Gastroesophageal sphincter (tissue), 4 donors: ENCODE data around the gene AKR1C8. TPM values are rescaled to one million over a fixed set of nuclear protein-coding genes. Genes with fewer than 3 reads are reported as not detected.

ENCODE experiments used
- ATAC-seq: fragments of 150-250 bp; one replicate; pipeline ENCODE4 v1.9.1; 2016; ENCODE audit warnings: mild to moderate bottlenecking, moderate library complexity
- H3K27ac ChIP-seq, 4 donors: fragments of 200-600 bp; sonication (generic) in 3 of 4; 1 replicate in 3 of 4; 2 replicates in 1 of 4; pipeline ENCODE4 v1.5.1; 2016 to 2019
- H3K27me3 ChIP-seq: fragments of 200-600 bp; sonication (generic); one replicate; pipeline ENCODE4 v1.5.1; 2019
- H3K36me3 ChIP-seq, 2 donors: fragments of 200-600 bp; sonication (generic); one replicate each; pipeline ENCODE4 v1.5.1; 2019; ENCODE audit warnings: control low read depth in 1 of 2
- H3K4me1 ChIP-seq, 3 donors: fragments of 200-600 bp; sonication (generic); 1 replicate in 2 of 3; 2 replicates in 1 of 3; pipeline ENCODE4 v1.5.1; 2016 to 2019; ENCODE audit warnings: control low read depth in 2 of 3
- H3K4me3 ChIP-seq, 2 donors: fragments of 200-600 bp; sonication (generic); one replicate each; pipeline ENCODE4 v1.5.1; 2019; ENCODE audit warnings: mild to moderate bottlenecking in 1 of 2, moderate library complexity in 1 of 2
- H3K9me3 ChIP-seq, 3 donors: fragments of 200-600 bp; sonication (generic); one replicate each; pipeline ENCODE4 v1.5.1; 2017 to 2019; ENCODE audit warnings: control low read depth in 2 of 3
- EP300 ChIP-seq: sonication (generic); formaldehyde crosslinking; IDR thresholded peaks from one replicate; pipeline ENCODE4 v1.6.1; 2017; ENCODE audit warnings: antibody characterized with exemption, mild to moderate bottlenecking
- POLR2A ChIP-seq, 2 donors: fragments of 450-650 bp; IDR thresholded peaks; one replicate each; pipeline ENCODE4 v1.6.1; 2017; ENCODE audit warnings: antibody characterized with exemption in 2 of 2, mild to moderate bottlenecking in 2 of 2, moderate library complexity in 1 of 2
- POLR2AphosphoS5 ChIP-seq: sonication (generic); formaldehyde crosslinking; IDR thresholded peaks from one replicate; pipeline ENCODE4 v1.6.1; 2017; ENCODE audit warnings: antibody characterized with exemption
- WGBS, 2 donors: methylation state at CpG; one replicate each; pipeline ENCODE4 v1.1.5; 2018; ENCODE audit warnings: low coverage in 1 of 2; 5-methylcytosine and 5-hydroxymethylcytosine counted together
- total RNA-seq, 4 donors: library from RNA; depleted of rRNA; stranded (reverse); fragments of >200 nt; gene quantifications; one replicate each; pipeline ENCODE4 v1.1.0, GENCODE V29; 2016
- TF ChIP-seq, protein P1 (sequence below), 4 experiments: fragments of 200-600 bp in 2 of 4; fragments of 450-650 bp in 2 of 4; sonication (generic) in 1 of 4; IDR thresholded peaks; one replicate each; pipeline ENCODE4 v1.5.1; 2017 to 2019; ENCODE audit warnings: antibody characterized with exemption in 4 of 4, mild to moderate bottlenecking in 2 of 4, moderate library complexity in 2 of 4

Gene AKR1C8
- total RNA-seq, 4 donors from 2014 or later = not detected

DNA sequence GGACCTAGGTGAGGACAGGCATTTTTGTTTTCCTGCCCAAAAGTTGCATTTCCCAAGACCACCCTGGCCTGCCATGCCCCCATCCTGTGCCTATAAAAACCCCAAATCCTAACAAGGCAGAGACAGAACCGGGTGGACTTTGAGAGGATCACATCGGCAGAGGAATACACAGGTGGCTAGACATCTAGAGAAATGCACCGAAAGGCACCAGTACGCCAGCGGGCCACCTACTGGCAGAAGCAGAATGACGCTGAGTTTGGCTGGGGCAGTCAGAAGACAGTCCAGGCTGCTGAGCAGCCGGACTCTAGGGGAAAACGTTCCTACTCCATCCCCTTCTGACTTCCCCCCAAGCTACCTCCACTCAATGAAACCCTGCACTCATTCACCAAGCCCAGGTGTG, 14.4 kb upstream of the AKR1C8 start:
- WGBS, 2 donors = 67% methylated on average over 6 of the region's 8 CpGs; no CpG with 5 or more reads in 1 of the 2 donors
- Histone ChIP-seq H3K4me1 (no peaks in the 10 kb centered on the region), H3K4me3 (no peak overlapping the region), H3K36me3 (no peaks in the 10 kb centered on the region), H3K27ac (no peak overlapping the region), H3K9me3 (peaks cover 0 to 16% (median 0%) of the 10 kb centered on the region in 3 donors), H3K27me3 (no peaks in the 10 kb centered on the region)
- no peak for TF ChIP-seq POLR2A (IDR thresholded peaks at IDR 0.05)
- no peak for TF ChIP-seq POLR2AphosphoS5
- TF ChIP-seq, protein P1, sequence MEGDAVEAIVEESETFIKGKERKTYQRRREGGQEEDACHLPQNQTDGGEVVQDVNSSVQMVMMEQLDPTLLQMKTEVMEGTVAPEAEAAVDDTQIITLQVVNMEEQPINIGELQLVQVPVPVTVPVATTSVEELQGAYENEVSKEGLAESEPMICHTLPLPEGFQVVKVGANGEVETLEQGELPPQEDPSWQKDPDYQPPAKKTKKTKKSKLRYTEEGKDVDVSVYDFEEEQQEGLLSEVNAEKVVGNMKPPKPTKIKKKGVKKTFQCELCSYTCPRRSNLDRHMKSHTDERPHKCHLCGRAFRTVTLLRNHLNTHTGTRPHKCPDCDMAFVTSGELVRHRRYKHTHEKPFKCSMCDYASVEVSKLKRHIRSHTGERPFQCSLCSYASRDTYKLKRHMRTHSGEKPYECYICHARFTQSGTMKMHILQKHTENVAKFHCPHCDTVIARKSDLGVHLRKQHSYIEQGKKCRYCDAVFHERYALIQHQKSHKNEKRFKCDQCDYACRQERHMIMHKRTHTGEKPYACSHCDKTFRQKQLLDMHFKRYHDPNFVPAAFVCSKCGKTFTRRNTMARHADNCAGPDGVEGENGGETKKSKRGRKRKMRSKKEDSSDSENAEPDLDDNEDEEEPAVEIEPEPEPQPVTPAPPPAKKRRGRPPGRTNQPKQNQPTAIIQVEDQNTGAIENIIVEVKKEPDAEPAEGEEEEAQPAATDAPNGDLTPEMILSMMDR (IDR thresholded peaks at IDR 0.05) = no peak
- no peak for TF ChIP-seq EP300
- no peak for ATAC-seq

DNA sequence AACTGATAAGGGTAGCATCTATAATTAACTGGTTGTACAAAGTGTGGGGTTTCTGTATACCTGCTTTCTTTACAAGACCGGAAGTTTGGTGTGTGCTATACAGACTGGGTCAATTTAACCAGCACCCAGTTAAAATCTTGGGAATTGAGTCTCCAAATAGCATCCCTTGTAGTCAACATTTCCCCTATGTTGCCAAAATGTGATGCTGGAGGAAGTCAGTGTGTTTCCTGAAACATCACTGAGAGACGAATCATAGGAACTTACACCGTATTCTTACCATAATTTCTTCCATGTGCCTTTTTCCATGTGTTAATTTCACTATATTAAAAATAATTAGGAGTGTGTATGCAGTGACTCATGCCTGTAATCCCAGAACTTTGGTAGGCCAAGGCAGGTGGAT, 13.4 kb upstream of the AKR1C8 start:
- Histone ChIP-seq H3K9me3 (peaks cover 0 to 13% (median 0%) of the 10 kb centered on the region in 3 donors), H3K27ac (no peak overlapping the region), H3K27me3 (no peaks in the 10 kb centered on the region), H3K4me1 (no peaks in the 10 kb centered on the region), H3K4me3 (no peak overlapping the region), H3K36me3 (no peaks in the 10 kb centered on the region)
- WGBS, 2 donors = 64 to 77% methylated on average over 3 of the region's 3 CpGs
- ATAC-seq = no peak
- TF ChIP-seq, protein P1 (IDR thresholded peaks at IDR 0.05) = no peak
- TF ChIP-seq POLR2A (IDR thresholded peaks at IDR 0.05) = no peak
- TF ChIP-seq POLR2AphosphoS5 = no peak

DNA sequence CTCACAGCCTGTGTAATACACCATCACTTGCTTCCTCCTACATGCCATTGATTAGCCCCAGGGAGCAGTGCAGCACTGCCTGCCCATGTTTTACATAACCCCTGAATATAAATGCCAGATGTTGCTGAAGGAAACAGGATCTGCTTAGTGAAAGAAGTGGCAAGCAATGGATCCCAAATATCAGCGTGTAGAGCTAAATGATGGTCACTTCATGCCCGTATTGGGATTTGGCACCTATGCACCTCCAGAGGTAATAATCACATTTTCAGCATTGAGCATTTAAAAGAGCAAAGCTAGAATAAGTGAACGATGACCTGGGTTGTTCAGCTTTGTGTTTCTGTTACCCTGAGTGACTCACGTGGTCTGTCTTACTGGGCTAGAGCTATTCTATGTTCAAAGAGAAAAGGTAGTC, 11.8 kb upstream of the AKR1C8 start, which contains the start of gene AKR1C4:
Gene AKR1C4 (plus strand): TSS at position 136 of the 412 bp plus-strand sequence. CDS start 31 bp downstream, at position 167.
- H3K36me3 ChIP-seq = no peaks in the 10 kb centered on the region
- peaks cover 0 to 5% (median 0%) of the 10 kb centered on the region in 3 donors for H3K9me3 ChIP-seq
- no peaks in the 10 kb centered on the region for H3K27me3 ChIP-seq
- WGBS, 2 donors = 75 to 87% methylated on average over 4 of the region's 4 CpGs
- no peak within 1 kb of the TSS for H3K4me3 ChIP-seq
- no peak within 1 kb of the TSS for H3K27ac ChIP-seq
- H3K4me1 ChIP-seq = no peaks in the 10 kb centered on the region
- TF ChIP-seq EP300 (no peak), POLR2A (IDR thresholded peaks at IDR 0.05) (no peak), POLR2AphosphoS5 (no peak)
- TF ChIP-seq, protein P1 (IDR thresholded peaks at IDR 0.05) = no peak
- ATAC-seq = no peak

- WGBS, 2 donors = 71 to 76% methylated on average over 6 of the region's 6 CpGs
- no peak overlapping the region for H3K4me3 ChIP-seq
- H3K9me3 ChIP-seq = no peaks in the 10 kb centered on the region
- H3K27me3 ChIP-seq = no peaks in the 10 kb centered on the region
- no peaks in the 10 kb centered on the region for H3K4me1 ChIP-seq
- no peak for ATAC-seq
- no peaks in the 10 kb centered on the region for H3K36me3 ChIP-seq
- H3K27ac ChIP-seq = no peak overlapping the region
- no peak for TF ChIP-seq POLR2A (IDR thresholded peaks at IDR 0.05)
- no peak for TF ChIP-seq EP300
- TF ChIP-seq POLR2AphosphoS5 = no peak
- TF ChIP-seq, protein P1 (IDR thresholded peaks at IDR 0.05) = no peak
Measured at GRCh38 chr10:5195727-5196374, 10.9 kb upstream of the AKR1C8 start.

- no peak for ATAC-seq
- no peaks in the 10 kb centered on the region for H3K4me1 ChIP-seq
- 82 to 90% methylated on average over 3 of the region's 3 CpGs for WGBS, 2 donors
- H3K4me3 ChIP-seq = no peak overlapping the region
- no peaks in the 10 kb centered on the region for H3K36me3 ChIP-seq
- H3K27ac ChIP-seq = no peak overlapping the region
- TF ChIP-seq POLR2A (IDR thresholded peaks at IDR 0.05) (no peak), EP300 (no peak), POLR2AphosphoS5 (no peak)
- TF ChIP-seq, protein P1 (IDR thresholded peaks at IDR 0.05) = no peak
- no peaks in the 10 kb centered on the region for H3K9me3 ChIP-seq
- H3K27me3 ChIP-seq = no peaks in the 10 kb centered on the region
Measured at GRCh38 chr10:5194431-5194830, 9.5 kb upstream of the AKR1C8 start.
